NCI-H128 (cell line): ENCODE results near the gene CALHM1.

Experiments
- DNase-seq: peaks from one replicate; lab custom pipeline; 2025; ENCODE audit not compliant: unreplicated experiment; lab: John Stamatoyannopoulos, UW

The CALHM1 gene

DNA sequence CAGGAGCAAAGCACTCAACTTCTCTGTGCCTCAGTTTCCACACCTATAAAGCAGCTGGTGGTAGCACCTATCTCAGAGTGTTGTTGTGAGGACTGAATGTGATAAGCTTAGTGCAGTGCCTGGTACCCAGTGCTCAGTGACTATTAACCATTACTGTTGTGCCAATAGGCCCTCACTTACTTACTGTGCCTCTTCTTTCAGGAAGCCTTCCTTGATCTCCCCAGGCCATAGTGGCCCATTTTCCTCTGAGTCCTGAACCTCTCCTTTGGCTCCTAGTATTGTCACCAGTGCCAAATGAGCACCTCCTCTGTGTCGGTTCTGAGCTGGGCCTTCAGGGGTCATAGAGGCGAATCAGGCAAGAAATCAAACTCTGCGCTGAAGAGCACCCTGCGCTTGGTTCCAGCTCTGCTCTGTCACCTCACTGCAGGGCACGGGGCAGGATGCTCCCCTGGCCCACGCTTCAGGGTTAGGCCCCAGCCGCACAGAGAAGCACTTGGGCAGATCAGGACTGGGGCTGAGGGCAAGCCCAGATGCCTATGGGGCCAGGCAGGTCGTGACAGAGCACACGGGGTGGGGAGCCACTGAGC lies 2.5 kb downstream of the CALHM1 start:
- DNase-seq = no peak

DNA sequence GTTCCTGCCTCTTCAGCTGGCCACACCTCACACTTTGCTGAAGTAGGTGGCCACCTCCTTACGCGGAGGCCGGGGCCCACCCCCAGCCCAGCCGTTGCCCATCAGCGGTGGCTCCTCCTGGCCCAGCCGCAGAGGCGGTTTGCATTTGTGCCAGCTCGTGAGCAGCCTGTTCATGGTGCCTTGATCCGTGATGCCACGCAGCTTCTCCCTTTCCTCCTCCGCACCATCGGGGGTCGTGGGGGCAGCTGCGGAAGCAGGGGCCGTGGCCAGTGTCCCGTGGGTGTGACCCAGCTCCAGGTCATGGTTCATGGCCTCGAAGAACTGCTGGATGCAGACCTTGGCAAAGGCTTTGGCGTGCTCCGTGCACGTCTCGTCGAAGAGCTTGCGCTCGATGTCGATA lies 3.5 kb downstream of the CALHM1 start:
- no peak for DNase-seq

DNA sequence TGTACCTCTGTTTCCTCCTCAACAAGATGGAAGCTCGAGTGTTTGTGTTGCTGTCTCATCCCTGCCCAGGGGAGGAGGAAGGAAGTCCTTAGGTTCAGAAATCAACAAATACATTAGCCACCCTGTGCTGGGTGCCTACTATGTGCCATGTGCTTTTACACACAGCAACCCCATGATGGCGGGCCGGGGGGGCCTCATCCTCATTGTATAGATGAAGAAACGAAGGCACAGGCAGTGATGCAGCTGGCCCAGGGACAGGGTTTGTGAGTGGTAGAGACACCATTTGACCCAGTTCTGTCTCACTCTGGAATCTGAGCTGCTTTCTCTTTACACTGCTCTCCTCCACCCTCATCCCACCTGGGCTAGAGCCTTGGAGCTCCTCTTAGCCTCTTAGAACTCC lies 4.7 kb downstream of the CALHM1 start:
- DNase-seq = no peak

DNA sequence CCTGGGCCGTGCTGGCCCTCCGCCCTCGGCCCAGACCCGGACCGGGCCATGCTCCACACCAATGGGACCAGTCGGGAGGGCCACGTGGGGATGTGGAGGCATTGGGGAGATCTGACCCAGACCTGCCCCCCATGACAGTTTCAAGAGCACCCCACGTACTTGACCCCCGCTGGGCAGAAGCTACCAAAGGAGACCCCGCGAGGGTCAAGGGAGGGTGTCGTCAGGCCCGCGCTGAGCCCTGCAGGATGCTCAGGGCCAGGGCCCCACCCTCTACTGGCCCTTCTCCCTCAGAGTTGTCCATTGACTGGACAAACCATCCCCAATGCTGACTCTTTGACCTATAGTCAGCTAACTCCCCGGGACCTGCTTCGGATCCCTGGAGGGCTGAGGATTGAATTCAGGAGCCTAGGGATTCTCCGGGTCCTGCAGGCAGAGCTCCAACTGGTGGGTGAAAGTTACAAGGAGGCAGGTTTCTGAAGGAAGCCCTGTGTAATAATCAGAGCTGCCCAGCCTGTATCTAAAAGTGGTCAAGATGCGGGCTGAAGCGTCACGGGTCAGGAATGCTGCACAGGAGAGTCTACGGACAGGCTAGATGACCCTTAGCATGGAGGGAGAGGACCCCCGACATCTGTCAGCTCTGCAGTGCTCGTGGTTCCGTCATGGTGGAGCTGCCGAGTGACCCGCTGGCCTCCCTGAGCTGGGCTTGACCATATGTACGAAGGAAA lies 6.0 kb downstream of the CALHM1 start:
- DNase-seq = no peak

GRCh38 chr10:103451831-103452505 lies 6.7 kb downstream of the CALHM1 start, which contains the start of gene CALHM2:
CALHM2 (minus strand) TSS chr10:103452370; CDS start chr10:103449941, 2,429 bp downstream.
- no peak for DNase-seq

GRCh38 chr10:103451091-103451813 lies 7.4 kb downstream of the CALHM1 start:
- no peak for DNase-seq

- DNase-seq = no peak
These were observed 8.5 kb downstream of the CALHM1 start for GRCh38 chr10:103450201-103450695.

DNA sequence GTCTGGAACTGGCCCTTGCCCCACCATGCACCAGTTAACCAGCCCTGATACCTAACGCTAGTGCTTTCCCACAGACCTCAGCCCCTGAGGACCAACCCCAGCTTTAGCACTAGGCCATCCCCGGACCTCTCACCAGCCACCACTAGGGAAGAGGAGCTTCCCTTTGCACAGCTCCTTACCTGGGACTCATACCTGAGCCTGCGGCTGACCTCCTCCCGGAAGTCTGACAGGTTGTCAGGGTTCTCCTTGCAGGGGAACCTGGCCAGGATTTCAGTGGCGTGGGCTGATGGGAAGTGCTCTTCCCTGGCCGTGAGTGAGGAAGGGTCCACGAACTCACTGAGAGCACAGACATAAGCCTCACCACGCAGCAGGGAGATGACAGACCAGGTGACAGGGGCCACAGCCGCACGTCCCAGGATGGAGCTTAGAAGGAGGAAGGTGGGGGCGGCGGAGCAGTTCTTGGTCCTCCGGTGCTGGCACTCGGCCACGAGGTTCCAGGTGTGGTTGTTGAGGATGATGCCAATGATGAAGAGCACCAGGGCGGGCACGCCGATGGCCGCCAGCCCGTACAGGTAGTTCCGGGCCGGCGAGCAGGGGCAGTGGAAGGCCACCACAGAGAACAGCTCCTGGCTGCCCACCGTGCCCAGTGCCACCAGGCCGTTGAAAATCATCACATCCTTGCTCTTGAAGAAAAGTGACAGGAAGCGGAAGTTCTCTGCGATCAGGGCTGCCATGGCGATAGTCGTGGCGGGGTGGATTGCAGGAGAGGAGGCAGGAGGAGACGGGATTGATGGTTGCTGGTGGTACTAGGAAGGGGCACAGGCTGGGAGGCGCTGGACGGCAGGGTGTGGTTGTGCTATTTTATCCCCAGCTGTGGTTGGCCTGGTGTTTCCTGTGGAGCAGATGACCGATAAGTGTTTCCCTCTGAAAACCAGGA lies 9.2 kb downstream of the CALHM1 start:
- no peak for DNase-seq

DNA sequence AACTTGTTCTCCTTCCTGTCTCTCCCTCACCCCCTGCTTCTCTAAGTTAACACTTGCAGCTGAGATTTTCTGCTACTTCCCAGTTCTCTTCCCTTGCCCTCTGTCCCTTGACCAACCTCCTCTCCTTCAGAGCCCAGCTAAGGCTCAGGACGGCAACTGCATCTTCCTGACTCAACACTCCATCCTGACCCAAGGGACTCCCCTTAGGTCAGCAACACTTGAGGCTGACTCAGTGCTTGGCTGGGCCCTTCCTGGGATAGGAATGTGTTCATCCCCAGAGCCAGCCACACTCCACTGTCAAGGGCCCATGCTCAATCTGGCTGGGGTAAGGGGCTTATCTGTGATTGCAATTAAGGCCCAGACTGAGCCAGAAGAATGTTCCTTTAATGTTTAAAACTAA lies 10.0 kb downstream of the CALHM1 start:
- DNase-seq = no peak

GRCh38 chr10:103447187-103447586 lies 11.5 kb downstream of the CALHM1 start:
- DNase-seq = no peak

- DNase-seq = no peak
These were observed 12.7 kb downstream of the CALHM1 start for GRCh38 chr10:103445767-103446567.

DNA sequence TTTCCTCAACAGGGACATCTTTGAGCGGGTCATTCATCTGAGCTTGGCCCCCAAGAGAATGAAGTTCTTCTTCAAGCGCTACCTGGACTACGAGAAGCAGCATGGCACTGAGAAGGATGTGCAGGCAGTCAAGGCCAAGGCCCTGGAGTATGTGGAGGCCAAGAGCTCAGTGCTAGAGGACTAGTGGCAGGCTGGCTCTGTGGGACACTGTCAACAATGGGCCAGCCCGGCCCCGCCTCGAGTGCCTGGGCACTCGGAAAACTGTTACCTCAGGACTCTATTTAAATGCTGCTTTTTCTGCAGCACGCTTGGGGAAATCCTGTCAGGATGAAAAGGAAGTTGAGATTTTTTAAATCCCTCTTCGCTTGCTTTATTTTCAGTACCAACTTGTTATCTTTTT lies 13.3 kb downstream of the CALHM1 start:
- DNase-seq = no peak

DNA sequence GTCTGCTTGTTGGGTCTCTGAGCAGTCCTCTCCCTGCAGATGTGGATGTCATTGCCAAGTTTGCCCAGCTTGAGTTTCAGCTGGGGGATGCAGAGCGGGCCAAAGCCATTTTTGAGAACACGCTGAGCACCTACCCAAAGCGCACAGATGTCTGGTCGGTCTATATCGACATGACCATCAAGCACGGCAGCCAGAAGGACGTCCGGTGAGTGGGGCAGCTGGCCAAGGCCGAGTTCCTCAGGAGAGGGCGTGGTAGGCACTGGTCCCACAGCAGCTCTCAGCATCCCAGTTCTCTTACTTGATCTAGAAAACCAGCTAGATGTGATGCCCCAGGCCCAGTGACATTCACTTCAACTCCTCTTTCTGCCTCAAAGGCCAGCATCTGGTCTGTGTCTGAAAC lies 14.2 kb downstream of the CALHM1 start:
- DNase-seq = no peak

DNA sequence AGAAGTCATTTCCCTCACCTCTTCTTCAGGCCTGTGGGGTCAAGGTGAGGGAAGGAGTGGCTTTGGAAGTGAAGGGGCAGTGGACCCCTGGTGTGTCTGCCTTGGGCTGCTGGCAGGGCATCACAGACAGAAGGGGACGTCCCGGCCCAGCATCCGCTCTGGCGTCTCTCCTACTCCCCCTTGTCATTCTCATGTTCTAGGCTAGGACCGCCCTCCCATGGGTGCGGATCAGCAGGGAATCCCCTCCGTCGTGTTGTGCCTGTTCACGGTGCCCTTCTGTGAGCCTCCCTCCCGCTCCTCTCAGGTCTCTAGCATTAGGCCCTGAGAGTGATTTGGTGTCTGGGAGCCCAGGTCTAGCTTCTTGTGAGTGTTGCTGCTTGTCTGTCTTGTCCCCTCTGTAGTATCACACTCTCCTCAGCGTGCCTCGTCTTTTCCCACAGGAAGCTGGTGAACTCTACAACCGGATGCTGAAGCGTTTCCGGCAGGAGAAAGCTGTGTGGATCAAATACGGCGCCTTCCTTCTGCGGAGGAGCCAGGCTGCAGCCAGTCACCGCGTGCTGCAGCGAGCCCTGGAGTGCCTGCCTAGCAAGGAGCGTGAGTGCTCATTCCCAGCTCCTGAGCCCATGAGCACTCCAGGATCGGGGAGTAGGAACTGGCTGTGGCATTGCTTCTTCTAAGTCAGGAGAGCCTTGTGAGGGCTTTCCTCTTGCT lies 15.1 kb downstream of the CALHM1 start:
- no peak for DNase-seq

- DNase-seq = no peak
These were observed 16.7 kb downstream of the CALHM1 start for GRCh38 chr10:103442031-103442461.

- no peak for DNase-seq
These were observed 17.1 kb downstream of the CALHM1 start for GRCh38 chr10:103441611-103442010.

DNA sequence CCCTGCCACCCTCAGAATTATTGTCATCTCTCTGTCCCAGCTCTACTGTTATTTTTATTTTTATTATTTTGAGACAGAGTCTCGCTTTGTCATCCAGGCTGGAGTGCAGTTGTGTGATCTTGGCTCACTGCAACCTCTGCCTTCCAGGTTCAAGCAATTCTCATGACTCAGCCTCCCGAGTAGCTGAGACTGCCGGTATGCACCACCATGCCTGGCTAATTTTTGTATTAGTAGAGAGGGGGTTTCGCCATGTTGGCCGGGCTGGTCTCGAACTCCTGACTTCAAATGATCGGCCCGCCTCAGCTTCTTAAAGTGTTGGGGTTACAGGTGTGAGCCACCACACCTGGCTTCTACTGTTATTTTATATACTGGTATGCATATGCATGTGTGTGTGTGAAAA lies 17.5 kb downstream of the CALHM1 start:
- DNase-seq = no peak

DNA sequence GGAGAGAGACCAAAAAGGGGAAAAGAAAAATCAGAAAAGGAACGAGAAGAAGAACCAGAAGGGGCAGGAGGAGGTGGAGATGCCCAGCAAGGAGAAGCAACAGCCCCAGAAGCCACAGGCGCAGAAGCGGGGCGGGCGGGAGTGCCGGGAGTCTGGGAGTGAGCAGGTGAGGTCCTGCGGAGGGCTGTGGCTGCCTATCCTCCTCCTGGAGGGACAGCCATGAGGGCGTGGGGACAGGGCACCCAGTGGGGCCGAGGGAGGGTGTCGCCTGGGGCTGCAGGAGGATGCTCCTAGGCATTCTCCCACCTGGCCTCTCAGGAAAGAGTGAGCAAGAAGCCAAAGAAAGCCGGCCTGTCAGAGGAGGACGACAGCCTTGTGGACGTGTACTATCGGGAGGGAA lies 18.3 kb downstream of the CALHM1 start:
- DNase-seq = no peak

DNA sequence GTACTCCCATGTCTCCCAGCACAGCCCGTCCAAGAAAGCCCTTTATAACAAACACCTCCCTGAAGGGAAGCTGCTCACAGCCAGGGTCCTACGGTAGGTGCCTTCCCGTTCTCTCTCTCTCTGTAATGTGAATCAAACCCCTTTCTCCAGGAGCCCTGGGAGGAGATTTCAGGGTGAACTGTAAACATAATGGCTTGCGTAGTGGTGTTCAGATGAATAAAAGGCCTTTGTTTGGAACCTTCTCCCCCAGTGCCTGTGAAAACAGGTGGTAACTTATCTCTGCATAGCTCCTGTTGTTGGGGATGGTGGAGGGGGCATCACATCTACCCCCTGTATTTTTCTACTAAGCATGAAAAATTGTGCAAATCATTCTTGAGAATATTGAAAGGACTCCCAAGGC lies 18.9 kb downstream of the CALHM1 start:
- DNase-seq = no peak
